Tibial artery (tissue), 4 donors: ENCODE results near the gene CPAMD8.
A peak's percentile ranks its signal among the peaks of the same experiment; 100 is the strongest.

Experiments used
- DNase-seq, 2 donors: peaks; one replicate each; pipeline ENCODE4 v3.0.0-alpha.2; 2019
- H3K27ac ChIP-seq, 2 donors: fragments of 200-600 bp; sonication (generic) in 1 of 2; 1 replicate in 1 of 2; 2 replicates in 1 of 2; pipeline ENCODE4 v1.5.1; 2018 to 2019; ENCODE audit warnings: mild to moderate bottlenecking in 1 of 2
- H3K27me3 ChIP-seq, 2 donors: fragments of 200-600 bp; sonication (generic) in 1 of 2; one replicate each; pipeline versions ENCODE4 v1.5.1 to v1.6.0; 2016 to 2019
- H3K36me3 ChIP-seq, 3 donors: fragments of 200-600 bp; sonication (generic) in 2 of 3; one replicate each; pipeline ENCODE4 v1.5.1; 2016 to 2019; ENCODE audit warnings: mild to moderate bottlenecking in 2 of 3
- H3K4me1 ChIP-seq, 4 donors: fragments of 200-600 bp; sonication (generic) in 2 of 4; 1 replicate in 3 of 4; 2 replicates in 1 of 4; pipeline ENCODE4 v1.5.1; 2016 to 2019
- H3K4me3 ChIP-seq, 2 donors: fragments of 200-600 bp; sonication (generic) in 1 of 2; 1 replicate in 1 of 2; 2 replicates in 1 of 2; pipeline ENCODE4 v1.5.1; 2018 to 2019; ENCODE audit warnings: mild to moderate bottlenecking in 2 of 2
- H3K9me3 ChIP-seq, 3 donors: fragments of 200-600 bp; sonication (generic) in 1 of 3; one replicate each; pipeline ENCODE4 v1.5.1; 2016 to 2019
- CTCF ChIP-seq, 2 experiments: fragments of 200-600 bp in 1 of 2; fragments of 450-650 bp in 1 of 2; IDR thresholded peaks; one replicate each; pipeline ENCODE4 v1.5.1; 2017 to 2019; ENCODE audit warnings: antibody characterized with exemption in 2 of 2, mild to moderate bottlenecking in 1 of 2, moderate library complexity in 1 of 2
- intact Hi-C: fragments of 100-400 bp; cut with DNase I; formaldehyde crosslinking; loops from one replicate; pipeline ENCODE4 v1.15.0; 2023; ENCODE audit warnings: low total_unique reads

The CPAMD8 gene

GRCh38 chr19:17073869-17074633 lies 47.4 kb upstream of the CPAMD8 start:
- Histone ChIP-seq H3K4me1 (peaks cover 0 to 45% (median 33%) of the 10 kb centered on the region in 4 donors), H3K27me3 (no peaks in the 10 kb centered on the region), H3K4me3 (peak overlapping the region; percentile 96 to 99), H3K36me3 (peaks cover 0 to 19% (median 0%) of the 10 kb centered on the region in 3 donors), H3K27ac (peak overlapping the region in 1 of 2 donors; percentile 83), H3K9me3 (no peaks in the 10 kb centered on the region)
- DNase-seq = no peak
- no peak for TF ChIP-seq CTCF (IDR thresholded peaks at IDR 0.05)
- intact Hi-C loops = loop anchor here (5.0 to 10.0 kb wide), 2 partner anchors 73 to 161 kb away; no protein-coding TSS in a partner anchor

GRCh38 chr19:17070912-17071311 lies 44.3 kb upstream of the CPAMD8 start:
- Histone ChIP-seq H3K36me3 (peaks cover 0 to 37% (median 4%) of the 10 kb centered on the region in 3 donors), H3K27ac (no peak overlapping the region), H3K27me3 (no peaks in the 10 kb centered on the region), H3K4me1 (peaks cover 0 to 17% (median 10%) of the 10 kb centered on the region in 4 donors), H3K9me3 (no peaks in the 10 kb centered on the region), H3K4me3 (no peak overlapping the region)
- TF ChIP-seq CTCF (IDR thresholded peaks at IDR 0.05) = no peak
- intact Hi-C loops = loop anchor here (5.0 to 10.0 kb wide), 2 partner anchors 76 to 164 kb away; no protein-coding TSS in a partner anchor
- DNase-seq = no peak

- no peak for TF ChIP-seq CTCF (IDR thresholded peaks at IDR 0.05)
- Histone ChIP-seq H3K36me3 (peaks cover 0 to 40% (median 4%) of the 10 kb centered on the region in 3 donors), H3K4me1 (peaks cover 0 to 17% (median 10%) of the 10 kb centered on the region in 4 donors), H3K9me3 (no peaks in the 10 kb centered on the region), H3K27me3 (no peaks in the 10 kb centered on the region), H3K27ac (no peak overlapping the region), H3K4me3 (no peak overlapping the region)
- no peak for DNase-seq
- intact Hi-C loops = loop anchor here (5.0 to 10.0 kb wide), 2 partner anchors 77 to 164 kb away; no protein-coding TSS in a partner anchor
Measured at GRCh38 chr19:17070421-17070820, 43.8 kb upstream of the CPAMD8 start.

GRCh38 chr19:17069193-17069592 lies 42.6 kb upstream of the CPAMD8 start:
- Histone ChIP-seq H3K9me3 (no peaks in the 10 kb centered on the region), H3K36me3 (peaks cover 0 to 40% (median 4%) of the 10 kb centered on the region in 3 donors), H3K27ac (no peak overlapping the region), H3K27me3 (no peaks in the 10 kb centered on the region), H3K4me3 (no peak overlapping the region), H3K4me1 (peaks cover 0 to 9% (median 5%) of the 10 kb centered on the region in 4 donors)
- TF ChIP-seq CTCF (IDR thresholded peaks at IDR 0.05) = no peak
- intact Hi-C loops = no loop called here
- DNase-seq = no peak

- DNase-seq = no peak
- no peaks in the 10 kb centered on the region for H3K4me1 ChIP-seq
- no peak overlapping the region for H3K4me3 ChIP-seq
- TF ChIP-seq CTCF (IDR thresholded peaks at IDR 0.05) = no peak
- intact Hi-C loops = no loop called here
- H3K9me3 ChIP-seq = peaks cover 0 to 9% (median 8%) of the 10 kb centered on the region in 3 donors
- H3K27ac ChIP-seq = no peak overlapping the region
- H3K27me3 ChIP-seq = no peaks in the 10 kb centered on the region
- peaks cover 24 to 41% (median 26%) of the 10 kb centered on the region in 3 donors for H3K36me3 ChIP-seq
Measured at GRCh38 chr19:17063428-17063827, 36.8 kb upstream of the CPAMD8 start.
